Progenitor cell of endocrine pancreas (in vitro differentiated cells): Measurements from ENCODE around the gene PCDHB7. TPM values are rescaled to one million over a fixed set of nuclear protein-coding genes. Genes with fewer than 3 reads are reported as not detected.
"Not testable (repeated sequence)": the region's sequence is repeated elsewhere in the genome, so short reads cannot be mapped to it uniquely, and the experiment has no call there.

Experiments
- DNase-seq: peaks from one replicate; pipeline ENCODE4 v3.0.0; 2021; ENCODE audit warnings: low spot score; ENCODE audit not compliant: unreplicated experiment
- H3K27ac Mint-ChIP-seq: 2 replicates; pipeline ENCODE4 v1.8.0; 2021; ENCODE audit warnings: mild to moderate bottlenecking, moderate library complexity, mixed read lengths
- H3K27me3 Mint-ChIP-seq: 2 replicates; pipeline ENCODE4 v1.8.0; 2021; ENCODE audit warnings: mixed read lengths
- H3K36me3 Mint-ChIP-seq: 2 replicates; pipeline ENCODE4 v1.8.0; 2022; ENCODE audit warnings: mixed read lengths; ENCODE audit not compliant: insufficient read depth
- H3K4me1 Mint-ChIP-seq: 2 replicates; pipeline ENCODE4 v1.8.0; 2021; ENCODE audit warnings: low read depth, mixed read lengths
- H3K4me3 Mint-ChIP-seq: 2 replicates; pipeline ENCODE4 v1.8.0; 2021; ENCODE audit warnings: low read depth, mild to moderate bottlenecking, moderate library complexity, mixed read lengths
- H3K9me3 Mint-ChIP-seq: 2 replicates; pipeline ENCODE4 v1.8.0; 2021; ENCODE audit warnings: low read depth, mixed read lengths
- CTCF ChIP-seq: fragments of 200-600 bp; sonication (generic); IDR thresholded peaks from one replicate; pipeline ENCODE4 v1.5.0; 2021; ENCODE audit warnings: antibody characterized with exemption, mild to moderate bottlenecking; ENCODE audit not compliant: unreplicated experiment
- total RNA-seq: library from RNA; stranded (reverse); gene quantifications from 2 replicates; pipeline ENCODE4 v1.2.1, GENCODE V29; 2021

Gene PCDHB7
- total RNA-seq, 1 donor from 2014 or later, result 0.93 TPM

- H3K27ac Mint-ChIP-seq, H3K4me1 Mint-ChIP-seq, DNase-seq, H3K36me3 Mint-ChIP-seq, H3K4me3 Mint-ChIP-seq, H3K27me3 Mint-ChIP-seq: not testable (repeated sequence)
- H3K9me3 Mint-ChIP-seq, result peaks cover 25% of the 10 kb centered on the region
Observed at GRCh38 chr5:141174291-141175104, 2.1 kb downstream of the PCDHB7 start.

DNA sequence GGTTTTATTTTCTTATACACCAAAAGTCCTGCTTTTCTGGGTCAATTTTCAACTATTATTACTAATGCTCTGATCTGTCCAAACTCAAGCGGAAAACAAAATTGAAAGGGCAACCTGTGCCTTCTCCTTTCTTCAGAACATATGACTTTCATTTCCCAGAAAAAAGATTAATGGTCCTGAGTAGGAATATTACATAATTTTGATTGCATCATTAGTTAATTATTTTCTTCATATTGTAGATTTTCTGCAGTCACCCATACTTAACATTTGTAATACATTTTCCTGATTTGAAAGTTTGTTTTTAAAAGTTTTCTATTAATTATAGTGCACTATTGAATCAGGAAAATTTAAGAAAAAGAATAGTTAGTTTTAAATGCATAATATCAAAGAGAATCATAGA, 3.5 kb downstream of the PCDHB7 start:
- DNase-seq, result no peak
- Mint-ChIP-seq H3K4me3 (no peak overlapping the region), H3K27ac (no peak overlapping the region), H3K27me3 (no peaks in the 10 kb centered on the region), H3K4me1 (no peaks in the 10 kb centered on the region), H3K9me3 (peaks cover 23% of the 10 kb centered on the region), H3K36me3 (peaks cover 14% of the 10 kb centered on the region)
- no peak for TF ChIP-seq CTCF

- peaks cover 24% of the 10 kb centered on the region for H3K9me3 Mint-ChIP-seq
- not testable (repeated sequence) for H3K4me1 Mint-ChIP-seq, H3K4me3 Mint-ChIP-seq, H3K27ac Mint-ChIP-seq, H3K27me3 Mint-ChIP-seq, DNase-seq
- H3K36me3 Mint-ChIP-seq, result peaks cover 16% of the 10 kb centered on the region
Observed at GRCh38 chr5:141177577-141178191, 5.2 kb downstream of the PCDHB7 start, which contains the start of gene PCDHB8. PCDHB8 (plus strand) TSS chr5:141177790; CDS start chr5:141178035, 245 bp downstream.

DNA sequence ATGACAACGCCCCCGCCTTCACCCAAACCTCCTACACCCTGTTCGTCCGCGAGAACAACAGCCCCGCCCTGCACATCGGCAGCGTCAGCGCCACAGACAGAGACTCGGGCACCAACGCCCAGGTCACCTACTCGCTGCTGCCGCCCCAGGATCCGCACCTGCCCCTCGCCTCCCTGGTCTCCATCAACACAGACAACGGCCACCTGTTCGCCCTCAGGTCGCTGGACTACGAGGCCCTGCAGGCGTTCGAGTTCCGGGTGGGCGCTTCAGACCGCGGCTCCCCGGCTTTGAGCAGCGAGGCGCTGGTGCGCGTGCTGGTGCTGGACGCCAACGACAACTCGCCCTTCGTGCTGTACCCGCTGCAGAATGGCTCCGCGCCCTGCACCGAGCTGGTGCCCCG, 6.9 kb downstream of the PCDHB7 start:
- not testable (repeated sequence) for H3K27ac Mint-ChIP-seq, DNase-seq, H3K4me1 Mint-ChIP-seq, H3K4me3 Mint-ChIP-seq, H3K27me3 Mint-ChIP-seq
- Mint-ChIP-seq H3K9me3 (peaks cover 22% of the 10 kb centered on the region), H3K36me3 (peaks cover 20% of the 10 kb centered on the region)

DNA sequence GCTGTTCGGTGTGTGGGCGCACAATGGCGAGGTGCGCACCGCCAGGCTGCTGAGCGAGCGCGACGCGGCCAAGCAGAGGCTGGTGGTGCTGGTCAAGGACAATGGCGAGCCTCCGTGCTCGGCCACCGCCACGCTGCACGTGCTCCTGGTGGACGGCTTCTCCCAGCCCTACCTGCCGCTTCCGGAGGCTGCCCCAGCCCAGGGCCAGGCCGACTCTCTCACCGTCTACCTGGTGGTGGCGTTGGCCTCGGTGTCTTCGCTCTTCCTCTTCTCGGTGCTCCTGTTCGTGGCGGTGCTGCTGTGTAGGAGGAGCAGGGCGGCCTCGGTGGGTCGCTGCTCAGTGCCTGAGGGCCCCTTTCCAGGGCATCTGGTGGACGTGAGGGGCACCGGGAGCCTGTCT, 7.4 kb downstream of the PCDHB7 start:
- H3K9me3 Mint-ChIP-seq, result peaks cover 26% of the 10 kb centered on the region
- not testable (repeated sequence) for H3K4me3 Mint-ChIP-seq, H3K27me3 Mint-ChIP-seq, DNase-seq, H3K4me1 Mint-ChIP-seq, H3K27ac Mint-ChIP-seq
- H3K36me3 Mint-ChIP-seq, result peaks cover 25% of the 10 kb centered on the region

DNA sequence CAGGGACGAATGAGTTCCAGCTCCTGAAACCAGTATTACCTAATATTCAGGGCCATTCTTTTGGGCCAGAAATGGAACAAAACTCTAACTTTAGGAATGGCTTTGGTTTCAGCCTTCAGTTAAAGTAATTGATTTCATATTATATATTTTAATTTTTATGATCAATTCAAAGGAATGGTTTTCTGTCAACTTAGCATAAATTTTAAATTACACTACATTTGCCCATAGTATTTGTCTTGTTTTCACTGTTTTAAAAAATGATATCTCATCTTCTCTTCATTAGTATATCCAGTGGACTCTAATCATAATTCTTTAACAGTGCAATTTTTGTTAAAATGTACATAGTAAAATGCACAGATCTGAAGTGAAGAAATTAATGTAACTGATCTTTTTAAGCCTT, 7.9 kb downstream of the PCDHB7 start:
- no peak overlapping the region for H3K27ac Mint-ChIP-seq
- H3K4me1 Mint-ChIP-seq, result no peaks in the 10 kb centered on the region
- DNase-seq, result no peak
- no peak overlapping the region for H3K4me3 Mint-ChIP-seq
- H3K36me3 Mint-ChIP-seq, result peaks cover 30% of the 10 kb centered on the region
- no peak for TF ChIP-seq CTCF
- H3K27me3 Mint-ChIP-seq, result no peaks in the 10 kb centered on the region
- H3K9me3 Mint-ChIP-seq, result peaks cover 30% of the 10 kb centered on the region

DNA sequence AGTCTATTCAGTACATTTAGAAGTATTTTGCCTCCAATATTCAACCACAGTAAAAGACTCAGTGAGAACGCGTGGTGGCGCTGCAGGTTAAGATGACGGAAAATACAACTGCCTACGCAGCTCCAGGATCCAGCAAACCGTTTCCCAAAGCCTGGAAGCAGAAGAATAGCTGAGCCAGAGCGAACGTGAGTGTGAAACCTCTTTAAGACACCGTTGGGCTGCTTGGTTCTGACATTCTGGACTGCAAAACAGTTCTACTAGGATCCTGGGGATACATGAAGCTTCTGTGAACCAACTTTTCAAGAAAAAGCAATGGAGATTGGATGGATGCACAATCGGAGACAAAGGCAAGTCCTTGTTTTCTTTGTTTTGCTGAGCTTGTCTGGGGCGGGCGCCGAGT, 9.8 kb downstream of the PCDHB7 start, which contains the start of gene PCDHB16:
PCDHB16 (plus strand) TSS at position 140 of the 400 bp plus-strand sequence; CDS start at position 313, 173 bp downstream.
- peaks cover 41% of the 10 kb centered on the region for H3K9me3 Mint-ChIP-seq
- H3K4me3 Mint-ChIP-seq, result peak within 1 kb of the TSS; percentile 80
- H3K4me1 Mint-ChIP-seq, result no peaks in the 10 kb centered on the region
- no peaks in the 10 kb centered on the region for H3K27me3 Mint-ChIP-seq
- H3K36me3 Mint-ChIP-seq, result peaks cover 38% of the 10 kb centered on the region
- DNase-seq, result no peak
- peak within 1 kb of the TSS; percentile 96 for H3K27ac Mint-ChIP-seq
- peak; percentile 60 for TF ChIP-seq CTCF

GRCh38 chr5:141184117-141184855, 11.8 kb downstream of the PCDHB7 start:
- peaks cover 48% of the 10 kb centered on the region for H3K36me3 Mint-ChIP-seq
- peak overlapping the region; percentile 14 for H3K4me3 Mint-ChIP-seq
- H3K27ac Mint-ChIP-seq, result peak overlapping the region; percentile 83
- not testable (repeated sequence) for DNase-seq, H3K4me1 Mint-ChIP-seq, H3K27me3 Mint-ChIP-seq
- peaks cover 51% of the 10 kb centered on the region for H3K9me3 Mint-ChIP-seq
